Karpas-422 (cell line): ENCODE data around the gene ANXA8. TPM values are rescaled to one million over a fixed set of nuclear protein-coding genes. Genes with fewer than 3 reads are reported as not detected.

Experiments
- DNase-seq: peaks from one replicate; pipeline ENCODE4 v3.0.0-alpha.2; 2015
- H2AFZ ChIP-seq: fragments of 200-600 bp; sonication (generic); 2 replicates; pipeline ENCODE4 v1.6.1; 2014; ENCODE audit warnings: antibody characterized with exemption, low read length, mixed read lengths
- H3K27ac ChIP-seq: fragments of 200-600 bp; sonication (generic); 2 replicates; pipeline ENCODE4 v1.5.1; 2014; ENCODE audit warnings: mild to moderate bottlenecking, low read length, moderate library complexity
- H3K27me3 ChIP-seq: fragments of 200-600 bp; sonication (generic); 2 replicates; pipeline ENCODE4 v1.6.1; 2014; ENCODE audit warnings: low read length, mixed read lengths
- H3K36me3 ChIP-seq: fragments of 200-600 bp; sonication (generic); 2 replicates; pipeline ENCODE4 v1.6.1; 2014; ENCODE audit warnings: low read length, mixed read lengths; ENCODE audit not compliant: insufficient read depth
- H3K4me1 ChIP-seq: fragments of 200-600 bp; sonication (generic); 2 replicates; pipeline ENCODE4 v1.6.1; 2014; ENCODE audit warnings: mild to moderate bottlenecking, low read length, mixed read lengths
- H3K4me2 ChIP-seq: fragments of 200-600 bp; sonication (generic); 2 replicates; pipeline ENCODE4 v1.6.1; 2014; ENCODE audit warnings: low read length, low read depth, mild to moderate bottlenecking; ENCODE audit not compliant: poor library complexity, severe bottlenecking
- H3K4me3 ChIP-seq: fragments of 200-600 bp; sonication (generic); 2 replicates; pipeline ENCODE4 v1.5.1; 2014; ENCODE audit warnings: mild to moderate bottlenecking, antibody characterized with exemption, low read length, mixed read lengths
- H3K79me2 ChIP-seq: fragments of 200-600 bp; sonication (generic); 2 replicates; pipeline ENCODE4 v1.6.1; 2014; ENCODE audit warnings: mild to moderate bottlenecking, low read length, mixed read lengths
- H3K9ac ChIP-seq: fragments of 200-600 bp; sonication (generic); 2 replicates; pipeline ENCODE4 v1.6.0; 2014; ENCODE audit warnings: low read length
- H3K9me2 ChIP-seq: fragments of 200-600 bp; sonication (generic), shearing (Covaris generic); replicated peaks from 2 replicates; pipeline ENCODE4 v1.6.0; 2014; ENCODE audit warnings: mild to moderate bottlenecking, low read length, moderate library complexity; ENCODE audit not compliant: insufficient read depth
- H3K9me3 ChIP-seq: fragments of 300-700, 200-600 bp; sonication (generic); 2 replicates; pipeline ENCODE4 v1.6.1; 2014; ENCODE audit warnings: low read length, mixed read lengths
- H4K20me1 ChIP-seq: fragments of 200-600 bp; sonication (generic); 2 replicates; pipeline ENCODE4 v1.6.1; 2014; ENCODE audit warnings: mild to moderate bottlenecking, antibody characterized with exemption, low read length, low read depth; ENCODE audit not compliant: insufficient read depth
- small RNA-seq: library from RNA; depleted of rRNA; stranded (forward); fragments of <200 nt; gene quantifications from one replicate; pipeline ENCODE3, GENCODE V24; 2014
- total RNA-seq: library from RNA; depleted of rRNA; stranded (reverse); fragments of >200 nt; shearing (Covaris generic); gene quantifications from 2 replicates; pipeline ENCODE4 v1.2.3, GENCODE V29; 2014; ENCODE audit warnings: low replicate concordance; rRNA removed

ANXA8 gene
- total RNA-seq, 1 experiment from 2014 or later: not detected

DNA sequence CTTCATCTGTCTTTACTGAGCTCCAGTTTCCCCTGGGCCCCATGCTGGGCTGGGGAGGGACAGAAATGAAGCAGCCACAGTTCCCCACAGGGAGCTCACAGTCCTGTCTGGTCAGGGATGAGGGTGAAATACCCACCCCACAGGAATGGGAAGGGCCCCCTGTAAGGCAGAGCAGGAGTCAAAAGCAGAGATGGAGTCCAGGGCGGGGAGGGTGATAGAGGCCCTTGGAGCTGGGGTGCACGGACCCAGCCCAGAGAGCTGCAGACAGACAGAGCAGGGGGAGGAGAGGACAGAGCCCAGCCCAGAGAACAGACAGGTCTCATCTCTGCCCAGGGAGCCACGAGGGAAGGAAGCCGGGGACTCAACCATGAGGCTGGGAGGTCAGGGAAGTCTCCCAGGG is 64.9 kb downstream of the ANXA8 start:
- no peak for DNase-seq
- no peaks in the 10 kb centered on the region for H4K20me1 ChIP-seq
- no peaks in the 10 kb centered on the region for H3K9me3 ChIP-seq
- H3K27me3 ChIP-seq: no peaks in the 10 kb centered on the region
- H3K36me3 ChIP-seq: no peaks in the 10 kb centered on the region
- no peak overlapping the region for H3K9ac ChIP-seq
- H2AFZ ChIP-seq: no peak overlapping the region
- no peak overlapping the region for H3K4me3 ChIP-seq
- no peak overlapping the region for H3K27ac ChIP-seq
- H3K4me1 ChIP-seq: no peaks in the 10 kb centered on the region
- no peaks in the 10 kb centered on the region for H3K79me2 ChIP-seq
- H3K9me2 ChIP-seq: no peaks in the 10 kb centered on the region
- no peak overlapping the region for H3K4me2 ChIP-seq

DNA sequence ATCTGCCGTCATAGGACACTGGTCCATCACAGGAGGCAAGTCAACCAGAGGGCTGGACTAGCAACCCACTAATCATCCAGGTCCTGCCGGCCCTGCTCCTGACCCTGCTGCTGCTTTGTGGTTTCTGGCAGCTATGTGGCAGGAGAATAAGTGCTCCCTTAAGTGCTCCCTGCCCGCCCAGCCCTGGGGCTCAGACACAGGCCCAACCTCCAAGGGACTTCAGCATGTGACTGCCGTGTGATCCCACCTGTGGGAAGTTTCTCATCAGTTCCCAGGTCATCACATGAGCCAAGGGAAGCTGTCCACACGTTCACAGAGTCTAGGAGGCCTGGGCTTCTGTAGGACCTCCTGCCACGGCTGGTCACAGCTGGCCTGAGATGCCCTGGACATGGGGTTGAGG is 65.6 kb downstream of the ANXA8 start:
- Histone ChIP-seq H3K9me3 (no peaks in the 10 kb centered on the region), H3K27ac (no peak overlapping the region), H4K20me1 (no peaks in the 10 kb centered on the region), H3K4me2 (no peak overlapping the region), H2AFZ (no peak overlapping the region), H3K4me1 (no peaks in the 10 kb centered on the region), H3K36me3 (no peaks in the 10 kb centered on the region), H3K9me2 (no peaks in the 10 kb centered on the region), H3K9ac (no peak overlapping the region), H3K27me3 (no peaks in the 10 kb centered on the region), H3K4me3 (no peak overlapping the region), H3K79me2 (no peaks in the 10 kb centered on the region)
- no peak for DNase-seq

Small RNAs within 50 kb of the gene (small RNA-seq; reads per million reads assigned to genes)
- not detected for gene AL591684.3
- not detected for gene RNA5SP312

Other genes starting within 250 kb of the ANXA8 start
- gene GDF10, start 183.9 kb downstream of the ANXA8 start, total RNA-seq: not detected in 2 replicates
- not detected in 2 replicates for gene GDF2, start 161.7 kb downstream of the ANXA8 start, total RNA-seq
- not detected in 2 replicates for gene RBP3, start 135.8 kb downstream of the ANXA8 start, total RNA-seq
- not detected in 2 replicates for gene ZNF488, start 99.8 kb downstream of the ANXA8 start, total RNA-seq
- not detected in 2 replicates for gene FAM25G, start 7.6 kb upstream of the ANXA8 start, total RNA-seq
- gene AGAP9, start 39.5 kb upstream of the ANXA8 start, total RNA-seq: 11.8 and 12.0 TPM in 2 replicates